Middle frontal gyrus (tissue), 1 donor: ENCODE data around the gene TNFRSF21.

Experiments
- DNase-seq: peaks from one replicate; pipeline ENCODE4 v3.0.0-alpha.2; 2015; ENCODE audit warnings: low spot score; ENCODE audit errors: extremely low spot score

TNFRSF21 gene

GRCh38 chr6:47254051-47254450, 55.7 kb downstream of the TNFRSF21 start:
- no peak for DNase-seq

DNA sequence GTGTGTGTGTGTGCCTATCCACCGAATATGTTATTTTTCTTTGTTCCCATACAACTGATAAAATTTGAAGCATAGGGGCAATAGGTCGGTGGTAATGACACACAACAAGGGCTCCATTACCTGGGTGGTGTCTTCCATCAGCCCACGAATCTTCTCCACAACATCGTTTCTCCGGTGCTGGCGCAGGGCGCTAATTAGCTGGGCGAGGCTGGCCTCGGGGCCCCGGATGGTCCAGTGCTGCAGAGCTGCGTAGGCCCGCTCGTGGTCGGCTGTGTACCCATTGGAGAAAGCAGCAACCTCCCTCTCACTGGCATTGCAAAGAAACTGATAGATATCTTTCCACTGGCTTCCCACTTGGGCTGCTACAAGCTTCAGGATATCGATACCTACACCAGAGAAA, 56.6 kb downstream of the TNFRSF21 start:
- DNase-seq, result no peak

GRCh38 chr6:47252633-47253032, 57.1 kb downstream of the TNFRSF21 start:
- DNase-seq, result no peak

GRCh38 chr6:47251396-47251795, 58.3 kb downstream of the TNFRSF21 start:
- DNase-seq, result no peak

DNA sequence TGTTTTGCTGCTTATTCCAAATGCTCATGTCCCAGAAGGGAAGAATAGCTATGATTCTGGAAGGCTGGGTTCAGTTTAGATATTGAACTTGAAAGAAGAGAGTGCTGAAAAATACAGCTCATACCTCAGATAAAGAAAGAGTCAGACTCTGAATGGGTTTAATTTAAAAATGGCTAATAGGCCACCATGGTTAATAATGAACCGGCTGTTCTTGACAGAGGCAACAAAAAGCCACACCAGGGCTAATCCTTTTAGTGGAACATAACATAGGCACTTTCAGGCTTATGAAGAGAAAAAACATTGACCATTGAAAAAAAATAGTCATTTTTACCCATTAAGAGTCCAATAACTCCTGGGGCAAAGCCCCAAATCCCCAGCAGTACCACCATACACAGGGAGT, 59.4 kb downstream of the TNFRSF21 start:
- no peak for DNase-seq

- no peak for DNase-seq
Measured at GRCh38 chr6:47248446-47248845, 61.3 kb downstream of the TNFRSF21 start.

DNA sequence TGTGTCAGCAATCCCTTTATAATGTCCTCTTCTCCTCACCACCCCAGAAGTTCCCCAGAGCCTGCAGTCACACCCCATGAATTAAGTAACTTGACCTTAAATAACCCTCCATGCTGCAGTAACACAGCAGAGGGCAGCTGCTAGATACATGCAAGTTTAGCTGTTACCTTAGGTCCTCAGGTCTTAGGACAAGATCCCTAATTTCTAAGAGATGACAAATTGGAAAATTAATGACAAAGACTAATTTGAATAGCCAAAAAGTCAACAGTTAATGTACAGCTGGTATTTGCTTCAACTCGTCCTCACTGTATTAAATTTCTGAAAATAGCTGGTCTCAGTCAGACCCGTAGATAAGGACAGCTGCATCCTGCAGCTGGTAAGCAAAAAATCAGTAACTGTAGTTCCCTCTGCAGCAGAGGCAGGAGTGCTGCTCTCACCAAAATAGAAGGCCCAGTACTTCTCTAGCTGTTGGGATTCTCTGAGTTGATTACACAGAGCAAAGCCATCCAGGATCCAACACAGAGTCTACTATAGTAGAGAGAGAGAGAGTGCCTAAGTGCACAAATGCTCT, 62.4 kb downstream of the TNFRSF21 start:
- no peak for DNase-seq

DNA sequence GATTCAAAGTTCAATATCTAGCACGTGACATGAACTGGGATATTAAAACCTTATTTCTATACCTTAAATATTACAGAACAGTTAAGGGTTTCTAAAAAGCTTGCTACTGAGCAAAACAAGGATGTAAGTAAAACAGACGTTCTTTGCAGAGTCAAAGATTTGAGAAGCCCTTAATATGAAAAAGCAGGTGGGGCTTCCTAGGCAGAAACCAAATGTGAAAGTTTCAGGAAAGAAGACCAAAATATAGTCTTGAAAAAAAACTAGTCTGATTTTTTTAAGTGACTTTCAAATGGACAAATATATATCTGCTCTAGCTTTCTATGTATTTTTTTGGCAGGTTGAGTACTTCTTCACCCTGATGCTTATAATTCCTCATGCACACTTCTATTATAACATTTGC, 63.2 kb downstream of the TNFRSF21 start:
- no peak for DNase-seq

- DNase-seq, result no peak
Measured at GRCh38 chr6:47245745-47246371, 63.8 kb downstream of the TNFRSF21 start.

DNA sequence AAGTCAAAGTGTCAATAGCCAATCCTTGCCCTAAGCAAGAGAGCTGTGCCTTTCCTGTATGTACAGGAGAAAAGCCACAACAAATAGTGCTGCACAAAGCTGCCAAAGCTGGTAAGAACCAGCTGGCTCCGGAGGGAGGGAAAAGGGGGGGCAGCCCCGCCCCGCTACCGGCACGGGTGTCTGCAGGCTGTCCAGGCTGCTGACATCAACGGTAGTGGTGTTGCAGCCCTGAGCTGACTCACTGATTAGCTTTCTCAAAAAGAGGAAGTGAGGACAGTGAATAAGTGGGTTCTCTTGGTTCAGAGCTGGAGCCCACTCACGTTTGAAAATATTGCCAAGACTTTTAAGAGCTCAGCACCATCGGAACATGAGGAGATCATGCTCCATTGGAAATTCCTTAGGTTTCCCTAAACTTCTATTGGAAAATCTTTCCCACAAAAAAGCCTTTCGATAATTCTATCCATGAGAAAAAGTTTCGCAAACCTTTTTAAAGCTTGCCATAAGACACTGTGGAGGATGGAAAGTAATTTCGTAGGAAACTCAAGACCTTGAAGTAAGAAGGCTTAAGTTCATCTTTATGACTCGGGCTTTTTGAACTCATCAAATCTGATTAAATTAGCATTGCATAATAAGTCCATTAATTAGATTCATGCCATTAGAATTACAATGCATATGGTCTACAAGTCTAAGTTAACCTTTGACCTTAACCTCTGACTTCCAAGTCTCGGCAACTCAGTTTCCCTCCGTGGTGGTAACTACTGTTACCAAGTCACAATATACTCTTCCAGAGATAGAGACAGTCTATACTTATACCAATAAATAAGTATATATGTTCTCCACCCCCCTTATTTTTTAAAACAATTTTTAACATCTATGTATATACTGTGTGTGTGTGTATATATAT, 67.0 kb downstream of the TNFRSF21 start:
- DNase-seq, result no peak

DNA sequence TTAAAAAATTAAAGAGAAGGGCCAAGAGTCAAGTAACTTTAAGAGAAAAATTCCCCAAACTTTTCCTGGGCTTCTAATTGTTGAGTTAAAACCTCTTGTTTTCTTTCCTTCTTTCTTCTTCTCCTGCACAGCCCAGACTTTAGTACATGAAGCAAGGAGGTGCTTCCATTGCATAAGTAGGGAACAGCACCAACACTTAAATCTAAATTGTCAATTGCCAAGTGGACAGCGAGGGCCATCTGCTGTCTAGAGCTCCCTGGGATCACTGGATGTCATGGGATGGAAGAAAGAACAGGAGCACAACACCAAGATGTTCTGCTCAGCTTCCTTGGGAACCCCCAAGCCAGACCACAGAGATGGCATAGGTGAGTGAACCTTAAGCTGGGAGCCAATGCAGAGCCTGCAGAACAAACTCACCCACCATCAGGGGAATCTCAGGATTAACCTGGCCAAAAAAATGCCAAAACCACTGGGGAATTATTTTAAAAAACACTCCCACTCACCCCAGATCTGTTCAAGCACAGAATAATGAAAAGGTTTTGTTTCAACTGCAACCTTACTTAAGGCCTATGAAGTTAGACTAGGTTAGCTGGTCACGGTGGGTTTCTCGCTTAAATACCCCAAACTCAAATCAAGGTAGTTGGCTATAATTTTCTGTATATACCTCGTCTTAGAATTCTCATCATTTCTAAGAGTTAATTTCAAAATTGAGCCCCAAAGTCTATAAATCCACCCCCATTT, 67.8 kb downstream of the TNFRSF21 start:
- no peak for DNase-seq

DNA sequence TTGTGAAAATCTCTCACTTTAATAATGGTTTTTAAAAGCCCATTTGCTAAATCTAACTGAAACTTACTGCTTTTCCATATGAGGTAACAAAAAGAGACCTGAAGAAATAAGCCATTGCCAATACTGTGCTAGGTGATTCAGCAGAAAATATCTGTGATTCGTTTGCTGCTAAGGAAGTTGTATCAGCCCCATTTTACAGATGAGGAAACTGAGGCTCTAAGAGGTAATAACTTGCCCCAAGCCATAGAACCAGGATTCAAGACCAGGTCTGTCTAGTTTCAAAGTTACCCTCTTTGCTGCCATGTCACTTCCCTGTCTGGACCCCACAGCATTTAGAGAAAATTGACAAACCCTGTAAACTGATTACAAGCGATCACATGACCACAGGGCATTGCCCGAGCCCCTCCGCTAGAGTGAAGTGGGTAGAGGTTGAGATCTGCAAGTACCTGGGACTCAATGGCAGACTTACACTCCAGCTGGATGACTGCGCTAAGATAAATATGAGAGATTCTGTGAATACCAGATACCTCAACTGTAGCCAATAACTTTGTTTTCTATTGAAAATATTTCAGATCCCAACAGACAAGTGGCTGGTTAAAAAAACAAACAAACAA, 69.3 kb downstream of the TNFRSF21 start:
- no peak for DNase-seq

DNA sequence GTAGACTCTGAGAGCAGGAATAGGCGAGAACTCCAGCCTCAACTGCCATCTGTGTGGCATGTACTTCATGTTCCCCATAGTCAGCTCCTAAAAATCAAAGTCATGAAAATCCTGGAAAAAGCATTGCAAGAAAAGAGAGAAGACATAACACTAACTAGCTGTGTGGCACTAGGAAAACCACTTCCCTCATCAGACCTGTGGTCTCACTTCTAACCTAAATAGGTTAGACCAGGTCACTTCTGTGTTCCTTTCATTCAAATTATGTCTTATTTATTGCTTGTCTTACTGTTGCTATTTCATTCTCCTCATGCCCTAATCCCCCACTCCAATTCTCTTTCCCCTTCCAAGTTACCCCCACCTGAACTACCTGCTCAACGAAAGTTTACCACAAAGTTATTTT, 70.2 kb downstream of the TNFRSF21 start:
- DNase-seq, result no peak

GRCh38 chr6:47238456-47238995, 71.2 kb downstream of the TNFRSF21 start:
- no peak for DNase-seq

GRCh38 chr6:47237196-47237595, 72.5 kb downstream of the TNFRSF21 start:
- no peak for DNase-seq

DNA sequence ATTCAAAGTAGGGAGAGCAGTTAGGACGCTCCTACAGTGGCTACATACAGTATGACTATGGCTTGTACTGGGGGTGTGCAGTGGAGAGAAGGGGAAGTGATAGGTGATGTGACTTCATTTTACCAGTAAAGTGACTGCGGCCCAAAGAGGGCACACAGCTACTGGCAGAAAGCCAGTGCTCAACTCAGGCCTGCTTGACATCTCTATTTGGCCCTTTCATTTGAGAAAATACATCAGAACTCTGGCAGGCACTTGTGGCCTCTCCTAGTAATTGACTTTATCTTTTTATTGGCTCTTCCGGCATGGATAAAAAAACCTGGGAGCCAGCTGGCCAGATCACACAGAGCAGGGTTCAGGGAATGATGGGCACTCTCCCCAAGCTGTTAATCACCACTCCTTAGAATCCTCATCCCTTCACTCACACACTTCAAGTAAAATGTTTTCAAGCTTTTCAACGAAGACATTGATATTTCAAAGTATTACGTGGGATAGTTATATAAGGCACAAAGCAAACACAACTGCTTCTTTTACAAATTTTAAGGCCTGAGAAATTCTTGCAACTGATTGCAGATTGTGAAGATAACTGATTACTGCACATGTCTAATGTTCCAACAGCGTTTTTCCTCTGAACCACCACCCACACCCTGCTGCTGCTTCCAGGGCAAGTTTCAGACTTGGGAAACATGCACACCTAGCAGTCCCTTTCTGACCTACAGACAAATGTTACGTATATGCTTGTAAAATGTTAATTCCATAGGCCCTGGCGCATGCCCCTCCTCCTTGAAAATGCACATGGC, 73.5 kb downstream of the TNFRSF21 start:
- DNase-seq, result no peak

- DNase-seq, result no peak
Measured at GRCh38 chr6:47235421-47235820, 74.3 kb downstream of the TNFRSF21 start.

GRCh38 chr6:47234266-47234933, 75.3 kb downstream of the TNFRSF21 start:
- no peak for DNase-seq

DNA sequence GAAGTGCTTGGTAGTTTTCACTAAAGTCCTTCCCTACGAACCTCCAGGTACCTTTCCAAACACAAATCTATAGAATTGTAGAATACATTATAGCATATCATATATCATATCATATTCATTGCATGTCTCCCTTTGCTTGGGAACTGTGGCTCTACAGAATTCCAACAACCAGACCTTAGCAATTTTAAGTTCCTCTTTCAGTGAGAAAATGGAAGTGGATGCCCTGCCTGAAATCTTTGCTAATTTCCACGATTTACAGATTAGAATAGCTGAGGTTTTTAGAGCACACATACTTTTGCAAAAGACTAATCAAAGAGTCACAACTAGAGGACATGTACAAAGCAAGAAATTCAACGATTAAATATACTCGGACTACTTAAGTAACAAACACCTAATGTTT, 78.6 kb downstream of the TNFRSF21 start:
- no peak for DNase-seq

- DNase-seq, result no peak
Measured at GRCh38 chr6:47230579-47230978, 79.1 kb downstream of the TNFRSF21 start.
